ENCODE data around the gene EXOSC1. TPM values are rescaled to one million over a fixed set of nuclear protein-coding genes. Genes with fewer than 3 reads are reported as not detected.
"Not testable (repeated sequence)": the region's sequence is repeated elsewhere in the genome, so short reads cannot be mapped to it uniquely, and the experiment has no call there.

EXOSC1 gene
- total RNA-seq, 1 donor from 2014 or later = 36.0 TPM

- peaks cover 18% of the 10 kb centered on the region for H3K4me1 Mint-ChIP-seq (ENCODE audit: unreplicated experiment)
- H3K36me3 Mint-ChIP-seq (ENCODE audit: low read depth, unreplicated experiment) = peaks cover 19% of the 10 kb centered on the region
- H3K27me3 Mint-ChIP-seq (ENCODE audit: unreplicated experiment) = peaks cover 3% of the 10 kb centered on the region
- H3K4me3 Mint-ChIP-seq (ENCODE audit: unreplicated experiment) = peak overlapping the region; percentile 96
- H3K27ac Mint-ChIP-seq (ENCODE audit: unreplicated experiment) = peak overlapping the region; percentile 98
- peak; percentile 65 for DNase-seq (ENCODE audit: low spot score)
- no peak for TF ChIP-seq CTCF (IDR thresholded peaks at IDR 0.05; ENCODE audit: unreplicated experiment)
- no peaks in the 10 kb centered on the region for H3K9me3 Mint-ChIP-seq (ENCODE audit: unreplicated experiment)
Observed at GRCh38 chr10:97427571-97428179, 18.1 kb downstream of the EXOSC1 start.

DNA sequence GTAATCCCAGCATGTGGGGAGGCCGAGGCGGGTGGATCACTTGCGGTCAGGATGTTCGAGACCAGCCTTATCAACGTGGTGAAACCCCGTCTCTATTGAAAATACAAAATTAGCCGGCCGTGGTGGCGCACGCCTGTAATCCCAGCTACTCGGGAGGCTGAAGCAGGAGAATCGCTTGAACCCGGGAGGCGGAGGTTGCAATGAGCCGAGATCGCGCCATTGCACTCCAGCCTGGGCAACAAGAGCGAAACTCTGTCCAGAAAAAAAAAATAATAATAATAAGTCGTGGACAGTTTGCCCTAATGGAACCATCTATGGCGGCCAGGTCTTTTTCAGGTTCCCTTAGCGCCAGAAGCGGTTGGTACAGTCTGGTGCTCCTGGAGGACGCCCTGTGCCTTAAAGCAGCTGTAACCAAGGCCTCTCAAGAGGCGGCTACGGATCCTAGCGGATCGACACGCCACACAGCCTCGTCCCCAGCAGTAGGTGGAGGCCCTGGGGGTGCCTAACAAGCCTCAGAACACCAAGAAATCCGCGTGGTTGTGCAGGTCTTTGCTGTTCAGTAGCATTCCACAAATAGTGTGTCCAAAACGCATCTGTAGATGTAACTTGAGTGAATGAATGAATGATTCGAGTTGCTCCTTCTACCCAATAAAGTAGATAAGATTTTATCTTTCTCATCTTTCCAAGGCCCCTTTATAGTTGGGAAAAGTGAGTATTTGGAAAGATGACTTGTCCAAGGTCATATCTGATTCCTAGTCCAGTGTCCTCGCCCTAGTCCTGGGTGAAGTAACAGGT is 18.8 kb downstream of the EXOSC1 start:
- Mint-ChIP-seq H3K36me3 (ENCODE audit: low read depth, unreplicated experiment) (peaks cover 16% of the 10 kb centered on the region), H3K4me3 (ENCODE audit: unreplicated experiment) (peak overlapping the region; percentile 96), H3K27ac (ENCODE audit: unreplicated experiment) (peak overlapping the region; percentile 98), H3K4me1 (ENCODE audit: unreplicated experiment) (peaks cover 18% of the 10 kb centered on the region), H3K9me3 (ENCODE audit: unreplicated experiment) (no peaks in the 10 kb centered on the region), H3K27me3 (ENCODE audit: unreplicated experiment) (peaks cover 3% of the 10 kb centered on the region)
- DNase-seq (ENCODE audit: low spot score) = peak; percentile 24
- no peak for TF ChIP-seq CTCF (IDR thresholded peaks at IDR 0.05; ENCODE audit: unreplicated experiment)

- H3K9me3 Mint-ChIP-seq (ENCODE audit: unreplicated experiment) = no peaks in the 10 kb centered on the region
- peak; percentile 21 for TF ChIP-seq CTCF (IDR thresholded peaks at IDR 0.05; ENCODE audit: unreplicated experiment)
- peak; percentile 98 for DNase-seq (ENCODE audit: low spot score)
- peaks cover 18% of the 10 kb centered on the region for H3K4me1 Mint-ChIP-seq (ENCODE audit: unreplicated experiment)
- H3K27me3 Mint-ChIP-seq (ENCODE audit: unreplicated experiment) = peaks cover 3% of the 10 kb centered on the region
- peaks cover 12% of the 10 kb centered on the region for H3K36me3 Mint-ChIP-seq (ENCODE audit: low read depth, unreplicated experiment)
- H3K27ac Mint-ChIP-seq (ENCODE audit: unreplicated experiment) = peak within 1 kb of the TSS; percentile 98
- H3K4me3 Mint-ChIP-seq (ENCODE audit: unreplicated experiment) = peak within 1 kb of the TSS; percentile 96
Observed at GRCh38 chr10:97425964-97426775, 19.6 kb downstream of the EXOSC1 start, which contains the start of gene PGAM1. PGAM1 (plus strand) TSS chr10:97426191; CDS start chr10:97426308, 117 bp downstream.

DNA sequence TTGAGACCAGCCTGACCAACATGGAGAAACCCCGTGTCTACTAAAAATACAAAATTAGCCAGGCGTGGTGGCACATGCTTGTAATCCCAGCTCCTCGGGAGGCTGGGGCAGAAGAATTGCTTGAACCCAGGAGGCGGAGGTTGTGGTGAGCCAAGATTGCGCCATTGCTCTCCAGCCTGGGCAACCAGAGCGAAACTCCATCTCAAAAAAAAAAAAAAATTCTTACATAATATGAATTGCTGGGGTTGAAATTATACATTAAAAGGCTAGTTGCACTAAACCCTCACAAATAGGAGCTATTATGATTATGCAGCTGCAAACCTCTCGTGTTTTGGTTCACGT is 22.1 kb downstream of the EXOSC1 start:
- not testable (repeated sequence) for H3K4me3 Mint-ChIP-seq (ENCODE audit: unreplicated experiment); H3K27me3 Mint-ChIP-seq (ENCODE audit: unreplicated experiment); DNase-seq (ENCODE audit: low spot score); H3K27ac Mint-ChIP-seq (ENCODE audit: unreplicated experiment); H3K9me3 Mint-ChIP-seq (ENCODE audit: unreplicated experiment); H3K36me3 Mint-ChIP-seq (ENCODE audit: low read depth, unreplicated experiment)
- peaks cover 20% of the 10 kb centered on the region for H3K4me1 Mint-ChIP-seq (ENCODE audit: unreplicated experiment)

DNA sequence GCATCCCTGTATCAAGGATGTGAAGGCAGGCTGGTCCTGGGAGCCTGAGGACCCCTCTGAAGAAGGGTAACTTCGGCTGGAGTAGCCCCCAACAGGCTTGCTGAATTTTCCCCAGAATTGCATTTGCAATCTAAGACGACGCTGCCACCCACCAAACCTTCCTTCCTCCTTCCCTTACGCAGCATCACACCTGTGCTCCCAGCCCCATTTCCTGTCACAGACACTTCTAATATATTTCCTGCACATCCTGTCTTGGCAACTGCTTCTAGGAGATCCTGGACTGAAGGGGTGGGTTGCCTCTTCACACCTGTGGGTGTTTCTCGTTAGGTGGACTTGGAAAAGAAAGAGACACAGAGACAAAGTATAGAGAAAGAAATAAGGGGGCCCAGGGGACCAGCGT is 29.2 kb downstream of the EXOSC1 start:
- DNase-seq (ENCODE audit: low spot score) = no peak
- TF ChIP-seq CTCF (IDR thresholded peaks at IDR 0.05; ENCODE audit: unreplicated experiment) = no peak
- H3K27ac Mint-ChIP-seq (ENCODE audit: unreplicated experiment) = no peak overlapping the region
- no peak overlapping the region for H3K4me3 Mint-ChIP-seq (ENCODE audit: unreplicated experiment)
- H3K27me3 Mint-ChIP-seq (ENCODE audit: unreplicated experiment) = peaks cover 4% of the 10 kb centered on the region
- H3K4me1 Mint-ChIP-seq (ENCODE audit: unreplicated experiment) = peaks cover 22% of the 10 kb centered on the region
- H3K36me3 Mint-ChIP-seq (ENCODE audit: low read depth, unreplicated experiment) = no peaks in the 10 kb centered on the region
- H3K9me3 Mint-ChIP-seq (ENCODE audit: unreplicated experiment) = no peaks in the 10 kb centered on the region

Measured in endothelial cell (in vitro differentiated cells).